GM10847 (cell line): ENCODE results near the gene OR6C4.

Source experiments
- POLR2A ChIP-seq: IDR thresholded peaks from 2 replicates; pipeline ENCODE4 v1.6.1; 2011; ENCODE audit not compliant: insufficient read length; ENCODE audit errors: extremely low read depth

The OR6C4 gene

GRCh38 chr12:55549302-55549701 lies at the start of gene OR6C4:
Gene OR6C4, plus strand, starts transcription at chr12:55549602. Its CDS starts 1,625 bp downstream, at chr12:55551227.
- TF ChIP-seq POLR2A, result no peak

- TF ChIP-seq POLR2A, result no peak
Measured at GRCh38 chr12:55499810-55500252, 49.6 kb upstream of the OR6C4 start.

DNA sequence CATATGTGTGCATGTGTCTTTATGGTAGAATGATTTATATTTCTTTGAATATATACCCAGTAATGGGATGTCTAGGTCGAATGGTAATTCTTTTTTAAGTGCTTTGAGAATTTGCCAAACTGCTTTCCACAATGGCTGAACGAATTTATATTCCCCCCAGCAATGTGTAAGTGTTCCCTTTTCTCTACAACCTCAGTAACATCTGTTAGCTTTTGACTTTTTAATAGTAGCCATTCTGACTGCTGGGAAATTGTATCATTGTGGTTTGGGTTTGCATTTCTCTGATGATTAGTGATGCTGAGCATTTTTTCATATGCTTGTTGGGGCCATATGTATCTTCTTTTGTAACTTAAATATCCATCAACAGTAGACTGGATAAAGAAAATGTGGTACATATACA lies 47.8 kb upstream of the OR6C4 start:
- TF ChIP-seq POLR2A, result no peak

DNA sequence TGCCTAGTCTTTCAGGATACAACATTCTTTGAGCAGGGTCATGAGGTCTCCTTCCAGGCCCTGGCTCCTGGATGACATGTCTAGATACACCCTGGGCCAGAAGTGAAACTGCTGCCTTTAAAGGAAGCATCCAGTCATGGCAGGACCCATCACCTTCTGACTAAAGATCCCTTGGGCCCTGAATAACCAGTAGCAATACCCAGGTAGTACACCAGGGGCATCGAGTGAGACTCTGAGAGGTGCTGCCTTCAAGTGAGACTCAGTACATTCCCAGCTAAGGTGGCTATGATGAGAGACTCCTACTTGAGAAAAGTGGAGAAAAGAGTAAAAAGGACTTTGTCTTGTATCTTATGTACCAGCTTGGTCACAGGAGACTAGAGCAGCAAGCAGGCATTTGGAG lies 33.7 kb upstream of the OR6C4 start:
- TF ChIP-seq POLR2A, result no peak

DNA sequence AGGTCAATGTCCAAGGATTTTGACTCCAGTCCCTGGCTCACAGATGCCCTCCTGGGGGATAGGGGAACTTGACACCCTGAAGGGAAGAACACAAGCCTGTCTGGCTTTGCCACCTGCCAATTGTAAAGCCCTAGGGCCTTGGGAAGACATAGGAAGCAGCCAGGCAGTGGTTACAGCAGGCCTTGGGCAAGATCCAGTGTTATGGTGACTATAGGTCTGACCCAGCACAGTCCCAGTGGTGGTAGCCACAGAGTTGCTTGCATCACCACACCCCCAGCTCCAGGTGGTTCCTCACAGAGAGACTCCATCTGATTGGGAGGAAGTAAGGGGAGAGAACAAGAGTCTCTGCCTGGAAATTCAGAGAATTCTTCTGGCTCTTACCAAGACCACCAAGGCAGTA lies 33.0 kb upstream of the OR6C4 start:
- no peak for TF ChIP-seq POLR2A

GRCh38 chr12:55548756-55549155 lies 646 bp upstream of the OR6C4 start:
- TF ChIP-seq POLR2A, result no peak

DNA sequence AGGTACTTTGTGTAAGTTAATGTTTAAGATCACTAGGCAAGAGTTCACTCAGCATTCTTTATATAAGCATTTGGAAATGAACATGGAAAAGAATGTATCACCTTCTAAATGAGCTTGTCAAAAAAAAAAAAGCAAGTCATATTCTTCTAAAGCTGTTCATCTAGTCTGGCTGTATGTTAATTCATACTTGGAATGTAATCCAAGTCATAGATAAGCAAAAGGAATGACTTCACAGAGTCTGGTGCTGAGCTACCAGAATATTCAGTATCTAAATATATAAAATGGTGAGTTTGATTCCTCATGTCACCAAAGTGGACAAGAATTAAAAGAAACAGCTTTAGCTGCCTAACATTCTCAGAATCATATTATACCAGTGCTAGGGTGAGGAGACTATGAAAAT lies 4.9 kb downstream of the OR6C4 start:
- TF ChIP-seq POLR2A, result no peak

DNA sequence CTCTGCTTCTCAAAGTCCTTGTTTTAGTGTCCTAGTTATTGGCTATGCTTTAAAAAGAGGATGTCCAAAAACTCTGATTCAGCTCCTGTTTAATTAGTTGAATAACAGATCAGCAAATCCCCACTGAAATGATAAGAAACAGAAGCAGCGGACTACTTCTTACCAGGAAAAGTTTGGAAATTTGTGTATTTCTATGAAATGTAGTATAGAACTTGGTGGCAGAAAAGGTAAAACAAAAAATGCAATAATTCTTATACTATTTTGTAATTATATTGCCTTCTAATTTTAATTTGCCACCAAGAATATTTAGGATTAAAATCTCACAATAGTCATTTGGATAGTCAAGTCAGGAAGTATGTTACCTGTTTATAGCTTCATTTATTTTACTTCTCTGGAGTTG lies 22.8 kb downstream of the OR6C4 start, which contains the start of gene OR2AP1:
OR2AP1 (plus strand) TSS at position 301 of the 400 bp plus-strand sequence. CDS start 1,947 bp downstream, outside the sequence.
- TF ChIP-seq POLR2A, result no peak

DNA sequence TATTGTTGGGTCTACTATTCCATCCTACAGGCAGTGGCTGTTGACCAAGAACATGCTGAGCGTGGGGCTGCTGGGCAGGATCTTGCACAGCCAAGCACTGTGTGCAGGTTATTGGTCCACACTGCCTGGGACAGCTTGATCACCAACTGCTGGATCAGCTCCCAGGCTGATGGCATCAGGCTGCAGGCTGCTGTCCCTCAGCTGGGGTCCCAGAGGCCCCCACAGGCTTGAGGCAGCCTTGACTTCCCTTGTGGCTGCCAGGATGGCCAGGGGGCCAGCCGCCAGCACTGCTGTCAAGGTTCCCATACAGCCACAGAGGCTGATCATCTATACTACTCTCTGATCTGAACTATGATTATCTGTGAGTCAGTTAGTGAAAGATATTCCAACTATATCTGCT lies 32.7 kb downstream of the OR6C4 start:
- TF ChIP-seq POLR2A, result no peak

- no peak for TF ChIP-seq POLR2A
Measured at GRCh38 chr12:55585817-55586216, 36.4 kb downstream of the OR6C4 start.
